Karpas-422 (cell line): ENCODE measurements around the gene SPON1. TPM values are rescaled to one million over a fixed set of nuclear protein-coding genes. Genes with fewer than 3 reads are reported as not detected.

Source experiments
- DNase-seq: peaks from one replicate; pipeline ENCODE4 v3.0.0-alpha.2; 2015
- H2AFZ ChIP-seq: fragments of 200-600 bp; sonication (generic); 2 replicates; pipeline ENCODE4 v1.6.1; 2014; ENCODE audit warnings: antibody characterized with exemption, low read length, mixed read lengths
- H3K27ac ChIP-seq: fragments of 200-600 bp; sonication (generic); 2 replicates; pipeline ENCODE4 v1.5.1; 2014; ENCODE audit warnings: mild to moderate bottlenecking, low read length, moderate library complexity
- H3K27me3 ChIP-seq: fragments of 200-600 bp; sonication (generic); 2 replicates; pipeline ENCODE4 v1.6.1; 2014; ENCODE audit warnings: low read length, mixed read lengths
- H3K36me3 ChIP-seq: fragments of 200-600 bp; sonication (generic); 2 replicates; pipeline ENCODE4 v1.6.1; 2014; ENCODE audit warnings: low read length, mixed read lengths; ENCODE audit not compliant: insufficient read depth
- H3K4me1 ChIP-seq: fragments of 200-600 bp; sonication (generic); 2 replicates; pipeline ENCODE4 v1.6.1; 2014; ENCODE audit warnings: mild to moderate bottlenecking, low read length, mixed read lengths
- H3K4me2 ChIP-seq: fragments of 200-600 bp; sonication (generic); 2 replicates; pipeline ENCODE4 v1.6.1; 2014; ENCODE audit warnings: low read length, low read depth, mild to moderate bottlenecking; ENCODE audit not compliant: poor library complexity, severe bottlenecking
- H3K4me3 ChIP-seq: fragments of 200-600 bp; sonication (generic); 2 replicates; pipeline ENCODE4 v1.5.1; 2014; ENCODE audit warnings: mild to moderate bottlenecking, antibody characterized with exemption, low read length, mixed read lengths
- H3K79me2 ChIP-seq: fragments of 200-600 bp; sonication (generic); 2 replicates; pipeline ENCODE4 v1.6.1; 2014; ENCODE audit warnings: mild to moderate bottlenecking, low read length, mixed read lengths
- H3K9ac ChIP-seq: fragments of 200-600 bp; sonication (generic); 2 replicates; pipeline ENCODE4 v1.6.0; 2014; ENCODE audit warnings: low read length
- H3K9me2 ChIP-seq: fragments of 200-600 bp; sonication (generic), shearing (Covaris generic); replicated peaks from 2 replicates; pipeline ENCODE4 v1.6.0; 2014; ENCODE audit warnings: mild to moderate bottlenecking, low read length, moderate library complexity; ENCODE audit not compliant: insufficient read depth
- H3K9me3 ChIP-seq: fragments of 300-700, 200-600 bp; sonication (generic); 2 replicates; pipeline ENCODE4 v1.6.1; 2014; ENCODE audit warnings: low read length, mixed read lengths
- H4K20me1 ChIP-seq: fragments of 200-600 bp; sonication (generic); 2 replicates; pipeline ENCODE4 v1.6.1; 2014; ENCODE audit warnings: mild to moderate bottlenecking, antibody characterized with exemption, low read length, low read depth; ENCODE audit not compliant: insufficient read depth
- total RNA-seq: library from RNA; depleted of rRNA; stranded (reverse); fragments of >200 nt; shearing (Covaris generic); gene quantifications from 2 replicates; pipeline ENCODE4 v1.2.3, GENCODE V29; 2014; ENCODE audit warnings: low replicate concordance

Gene SPON1
- total RNA-seq, 1 experiment from 2014 or later, result not detected

- H3K4me2 ChIP-seq, result no peak overlapping the region
Observed at GRCh38 chr11:14094481-14095037, 132.0 kb downstream of the SPON1 start.

DNA sequence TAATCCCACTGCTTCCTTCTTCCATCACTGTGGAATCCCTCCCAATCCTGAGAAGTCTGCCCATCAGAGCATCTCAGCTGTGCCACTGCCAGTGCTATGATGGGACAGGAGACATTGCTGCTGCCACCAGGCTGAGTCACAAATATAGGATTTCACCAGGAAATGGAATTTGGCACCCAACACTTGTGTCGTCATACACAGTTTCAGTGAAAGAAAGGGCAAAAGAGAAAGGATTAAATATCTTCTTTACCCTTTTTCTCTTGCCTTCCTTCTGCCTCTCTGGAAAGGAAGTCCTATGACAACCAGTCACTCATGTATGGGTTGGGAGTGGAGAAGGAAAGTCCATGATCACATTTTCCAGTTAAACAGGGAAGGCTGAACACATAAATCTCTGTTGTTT, 133.4 kb downstream of the SPON1 start:
- Histone ChIP-seq H3K9me3 (no peaks in the 10 kb centered on the region), H3K4me3 (no peak overlapping the region), H3K27me3 (no peaks in the 10 kb centered on the region), H3K27ac (no peak overlapping the region), H3K4me2 (no peak overlapping the region), H2AFZ (no peak overlapping the region), H3K79me2 (no peaks in the 10 kb centered on the region), H4K20me1 (no peaks in the 10 kb centered on the region), H3K9me2 (no peaks in the 10 kb centered on the region), H3K4me1 (no peaks in the 10 kb centered on the region), H3K36me3 (no peaks in the 10 kb centered on the region), H3K9ac (no peak overlapping the region)
- DNase-seq, result no peak

More at GRCh38 chr11:14094481-14095037, 132.0 kb downstream of the SPON1 start:
- Histone ChIP-seq H3K79me2 (no peaks in the 10 kb centered on the region), H3K36me3 (no peaks in the 10 kb centered on the region), H3K27me3 (no peaks in the 10 kb centered on the region), H2AFZ (no peak overlapping the region), H4K20me1 (no peaks in the 10 kb centered on the region), H3K4me3 (no peak overlapping the region), H3K9me3 (no peaks in the 10 kb centered on the region), H3K27ac (no peak overlapping the region), H3K9ac (no peak overlapping the region), H3K4me1 (no peaks in the 10 kb centered on the region), H3K9me2 (no peaks in the 10 kb centered on the region)
- DNase-seq, result no peak

DNA sequence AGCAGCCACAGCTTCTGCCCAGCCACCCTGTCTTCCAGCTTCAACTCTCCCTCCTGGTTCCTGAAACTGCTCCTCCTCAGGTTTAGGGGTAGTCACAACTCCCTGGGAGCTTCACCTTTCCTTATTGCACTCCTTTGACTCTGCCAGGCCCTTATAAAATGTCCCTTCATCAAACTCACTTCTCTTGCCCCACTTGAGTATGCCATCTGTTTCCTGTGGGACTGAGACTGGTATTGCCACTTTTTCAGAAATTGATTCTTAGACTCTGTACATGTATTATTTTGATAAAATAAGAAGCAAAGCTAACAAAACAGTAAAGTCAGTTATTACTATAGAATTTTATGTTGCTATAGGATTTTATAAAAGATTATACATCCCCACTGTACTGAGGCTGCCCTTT, 134.1 kb downstream of the SPON1 start:
- DNase-seq, result no peak

DNA sequence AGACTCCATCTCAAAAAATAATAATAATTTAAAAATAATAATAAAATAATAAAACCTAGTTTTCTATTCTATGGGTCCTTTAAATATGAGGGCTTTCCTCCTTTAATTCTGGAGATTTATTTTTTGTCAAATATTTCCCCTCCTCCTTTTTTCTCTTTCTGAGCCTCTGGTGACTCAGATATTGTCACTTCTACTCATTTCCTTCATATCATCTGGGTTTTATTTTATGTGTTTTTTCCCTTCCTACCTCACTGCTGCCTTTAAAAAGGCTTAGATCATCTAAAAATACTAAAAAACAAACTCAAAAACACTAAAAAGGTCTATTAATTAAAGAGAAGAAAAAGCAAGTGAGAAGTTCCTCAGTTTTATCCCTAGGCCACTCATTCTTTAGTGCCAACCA, 138.9 kb downstream of the SPON1 start:
- no peak overlapping the region for H2AFZ ChIP-seq
- no peak overlapping the region for H3K27ac ChIP-seq
- H4K20me1 ChIP-seq, result no peaks in the 10 kb centered on the region
- H3K27me3 ChIP-seq, result 0 out of 2 replicates have a peak, but pooled peaks cover 2% of the 10 kb centered on the region
- DNase-seq, result no peak
- H3K4me3 ChIP-seq, result no peak overlapping the region
- H3K79me2 ChIP-seq, result no peaks in the 10 kb centered on the region
- no peaks in the 10 kb centered on the region for H3K36me3 ChIP-seq
- H3K4me2 ChIP-seq, result no peak overlapping the region
- no peak overlapping the region for H3K9ac ChIP-seq
- H3K9me2 ChIP-seq, result no peaks in the 10 kb centered on the region
- H3K9me3 ChIP-seq, result no peaks in the 10 kb centered on the region
- H3K4me1 ChIP-seq, result no peaks in the 10 kb centered on the region

More for the DNA sequence above, 134.1 kb downstream of the SPON1 start:
- Histone ChIP-seq H3K27ac (no peak overlapping the region), H3K9me3 (no peaks in the 10 kb centered on the region), H3K79me2 (no peaks in the 10 kb centered on the region), H2AFZ (no peak overlapping the region), H3K4me3 (no peak overlapping the region), H4K20me1 (no peaks in the 10 kb centered on the region), H3K9ac (no peak overlapping the region), H3K27me3 (no peaks in the 10 kb centered on the region), H3K4me1 (no peaks in the 10 kb centered on the region), H3K36me3 (no peaks in the 10 kb centered on the region), H3K4me2 (no peak overlapping the region), H3K9me2 (no peaks in the 10 kb centered on the region)

GRCh38 chr11:14102766-14103165, 140.2 kb downstream of the SPON1 start:
- no peaks in the 10 kb centered on the region for H3K9me3 ChIP-seq
- H3K4me2 ChIP-seq, result no peak overlapping the region
- no peak for DNase-seq
- no peak overlapping the region for H3K4me3 ChIP-seq
- H3K27me3 ChIP-seq, result 0 out of 2 replicates have a peak, but pooled peaks cover 2% of the 10 kb centered on the region
- H3K36me3 ChIP-seq, result no peaks in the 10 kb centered on the region
- H4K20me1 ChIP-seq, result no peaks in the 10 kb centered on the region
- no peaks in the 10 kb centered on the region for H3K4me1 ChIP-seq
- no peak overlapping the region for H3K27ac ChIP-seq
- H2AFZ ChIP-seq, result no peak overlapping the region
- H3K79me2 ChIP-seq, result no peaks in the 10 kb centered on the region
- no peak overlapping the region for H3K9ac ChIP-seq
- H3K9me2 ChIP-seq, result no peaks in the 10 kb centered on the region

DNA sequence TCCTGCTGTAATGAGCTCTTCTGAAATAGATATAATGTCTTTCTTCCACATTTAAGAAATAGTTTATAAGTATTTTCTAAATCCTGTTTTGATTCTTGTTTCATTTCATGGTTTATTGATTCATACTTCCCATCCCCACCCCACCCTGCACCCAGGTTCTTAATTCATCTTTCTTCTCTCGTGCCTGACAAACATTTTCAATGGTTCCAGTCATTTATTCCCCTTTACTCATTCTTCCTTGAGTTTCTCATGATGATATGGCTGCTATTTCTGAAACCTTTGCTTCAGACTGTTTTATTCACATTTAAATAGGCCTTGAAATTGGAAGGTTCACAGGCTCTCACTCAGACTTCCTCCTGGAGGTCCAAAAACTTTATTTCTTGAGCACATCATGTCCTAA, 142.9 kb downstream of the SPON1 start:
- DNase-seq, result no peak
- Histone ChIP-seq H3K9ac (no peak overlapping the region), H3K36me3 (no peaks in the 10 kb centered on the region), H2AFZ (no peak overlapping the region), H3K79me2 (no peaks in the 10 kb centered on the region), H3K4me1 (no peaks in the 10 kb centered on the region), H3K9me3 (no peaks in the 10 kb centered on the region), H3K27me3 (0 out of 2 replicates have a peak, but pooled peaks cover 2% of the 10 kb centered on the region), H3K27ac (no peak overlapping the region), H3K4me3 (no peak overlapping the region), H3K4me2 (no peak overlapping the region), H3K9me2 (no peaks in the 10 kb centered on the region), H4K20me1 (no peaks in the 10 kb centered on the region)

DNA sequence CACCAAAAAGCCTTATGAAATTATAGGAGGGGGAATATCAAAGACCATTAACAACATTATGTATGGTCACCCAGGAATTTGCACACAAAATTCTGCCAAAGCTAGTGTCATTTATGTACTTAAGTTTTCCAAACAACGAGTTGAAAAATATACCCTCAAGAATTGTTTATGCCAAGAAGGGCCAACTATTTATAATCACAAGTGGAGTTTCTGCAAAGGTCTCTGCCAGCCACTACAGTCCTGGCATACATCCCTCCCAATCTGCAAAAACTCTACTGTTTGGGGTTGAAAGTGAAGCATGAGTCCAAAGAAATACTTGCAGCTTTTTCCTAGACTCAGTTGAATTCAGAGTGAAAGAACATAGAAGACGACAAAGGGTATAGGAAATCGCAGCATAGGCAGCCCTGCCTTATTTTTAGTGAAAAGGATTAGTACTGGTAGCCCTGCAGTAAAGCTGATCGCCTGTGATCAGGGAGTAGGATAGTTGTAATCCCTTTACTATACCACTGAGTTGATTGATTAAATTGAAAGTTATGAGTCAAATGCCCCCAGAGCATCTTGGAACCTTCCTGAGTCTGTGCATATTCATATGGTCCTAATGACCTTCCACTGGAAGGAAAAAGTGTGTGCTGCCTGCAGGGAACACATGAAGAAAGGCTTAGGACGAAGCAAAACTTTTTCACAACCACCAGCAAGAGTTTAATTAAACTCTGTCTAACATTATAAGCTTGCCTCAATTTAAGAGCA, 144.0 kb downstream of the SPON1 start:
- H3K79me2 ChIP-seq, result no peaks in the 10 kb centered on the region
- no peaks in the 10 kb centered on the region for H4K20me1 ChIP-seq
- H3K9ac ChIP-seq, result no peak overlapping the region
- no peaks in the 10 kb centered on the region for H3K9me3 ChIP-seq
- 0 out of 2 replicates have a peak, but pooled peaks cover 2% of the 10 kb centered on the region for H3K27me3 ChIP-seq
- no peaks in the 10 kb centered on the region for H3K9me2 ChIP-seq
- no peak overlapping the region for H2AFZ ChIP-seq
- no peak for DNase-seq
- no peak overlapping the region for H3K4me2 ChIP-seq
- H3K36me3 ChIP-seq, result no peaks in the 10 kb centered on the region
- no peak overlapping the region for H3K27ac ChIP-seq
- no peaks in the 10 kb centered on the region for H3K4me1 ChIP-seq
- H3K4me3 ChIP-seq, result no peak overlapping the region

GRCh38 chr11:14107050-14107430, 144.5 kb downstream of the SPON1 start:
- Histone ChIP-seq H3K27me3 (0 out of 2 replicates have a peak, but pooled peaks cover 2% of the 10 kb centered on the region), H3K9me2 (no peaks in the 10 kb centered on the region), H3K4me1 (no peaks in the 10 kb centered on the region), H2AFZ (no peak overlapping the region), H3K9me3 (no peaks in the 10 kb centered on the region), H3K27ac (no peak overlapping the region), H3K79me2 (no peaks in the 10 kb centered on the region), H3K9ac (no peak overlapping the region), H3K4me3 (no peak overlapping the region), H3K36me3 (no peaks in the 10 kb centered on the region), H4K20me1 (no peaks in the 10 kb centered on the region), H3K4me2 (no peak overlapping the region)
- DNase-seq, result no peak
